Activated CD4-positive, alpha-beta memory T cell treated with anti-CD3 and anti-CD28 coated beads, Interleukin-2, amount 10 ng/mL, durations not matched to agents 7 days and 5 days (primary cell): ENCODE measurements around the gene ADAMTS9. TPM values are rescaled to one million over a fixed set of nuclear protein-coding genes. Genes with fewer than 3 reads are reported as not detected.

Experiments
- CTCF ChIA-PET: fragments of 350-600 bp; sonication (Branson Sonifier 250); formaldehyde crosslinking; loops from one replicate; lab custom pipeline; 2021; ENCODE audit warnings: antibody characterized with exemption, inconsistent platforms; lab: Charles Lee
- POLR2A ChIA-PET: fragments of 350-600 bp; sonication (Branson Sonifier 250); formaldehyde crosslinking; loops from one replicate; lab custom pipeline; 2021; ENCODE audit warnings: antibody characterized with exemption; lab: Charles Lee
- DNase-seq: peaks from one replicate; pipeline ENCODE4 v3.0.0-alpha.2; 2020
- H3K27ac Mint-ChIP-seq: one replicate; pipeline ENCODE4 v1.8.0; 2021; ENCODE audit warnings: mild to moderate bottlenecking, mixed read lengths
- H3K27me3 Mint-ChIP-seq: one replicate; pipeline ENCODE4 v1.8.0; 2021; ENCODE audit warnings: mixed read lengths
- H3K36me3 Mint-ChIP-seq: one replicate; pipeline ENCODE4 v1.8.0; 2021; ENCODE audit warnings: low read depth, mixed read lengths
- H3K4me1 Mint-ChIP-seq: one replicate; pipeline ENCODE4 v1.8.0; 2021; ENCODE audit warnings: mixed read lengths
- H3K4me3 Mint-ChIP-seq: one replicate; pipeline ENCODE4 v1.8.0; 2021; ENCODE audit warnings: mild to moderate bottlenecking, mixed read lengths
- H3K9me3 Mint-ChIP-seq: one replicate; pipeline ENCODE4 v1.8.0; 2021; ENCODE audit warnings: mixed read lengths
- total RNA-seq, 2 experiments: library from RNA; stranded (reverse); gene quantifications; one replicate each; pipeline ENCODE4 v1.2.3, GENCODE V29; 2021

Gene ADAMTS9
- total RNA-seq, 2 experiments from 2014 or later = not detected

DNA sequence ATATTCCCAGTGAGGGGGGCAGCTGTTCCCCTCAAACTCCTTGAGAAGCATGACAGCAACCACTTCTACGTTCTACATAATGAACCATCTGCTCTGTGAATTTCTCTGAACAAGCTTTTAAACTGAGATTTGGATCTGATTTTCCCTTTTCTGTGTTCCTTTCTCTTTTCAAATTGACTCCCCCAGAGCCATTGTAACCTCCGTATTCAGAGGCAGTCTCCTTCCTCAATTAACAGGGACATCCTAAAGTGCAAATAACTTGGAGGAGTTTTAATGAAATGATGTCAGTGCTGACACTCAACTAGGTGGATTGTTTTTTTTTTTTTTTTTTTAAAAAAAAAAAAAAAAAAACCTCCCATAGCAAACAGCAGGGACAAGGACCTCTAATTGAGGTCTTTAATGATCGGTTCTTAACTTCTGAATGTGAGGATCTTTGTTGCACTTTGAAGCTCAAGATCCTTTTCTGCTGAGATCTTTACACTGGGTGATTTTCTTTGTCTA lies 48.8 kb downstream of the ADAMTS9 start:
- no peaks in the 10 kb centered on the region for H3K9me3 Mint-ChIP-seq
- H3K4me1 Mint-ChIP-seq = no peaks in the 10 kb centered on the region
- ChIA-PET CTCF (no interaction called here), POLR2A (no interaction called here)
- H3K4me3 Mint-ChIP-seq = no peak overlapping the region
- no peaks in the 10 kb centered on the region for H3K27me3 Mint-ChIP-seq
- no peak overlapping the region for H3K27ac Mint-ChIP-seq
- H3K36me3 Mint-ChIP-seq = no peaks in the 10 kb centered on the region
- no peak for DNase-seq

DNA sequence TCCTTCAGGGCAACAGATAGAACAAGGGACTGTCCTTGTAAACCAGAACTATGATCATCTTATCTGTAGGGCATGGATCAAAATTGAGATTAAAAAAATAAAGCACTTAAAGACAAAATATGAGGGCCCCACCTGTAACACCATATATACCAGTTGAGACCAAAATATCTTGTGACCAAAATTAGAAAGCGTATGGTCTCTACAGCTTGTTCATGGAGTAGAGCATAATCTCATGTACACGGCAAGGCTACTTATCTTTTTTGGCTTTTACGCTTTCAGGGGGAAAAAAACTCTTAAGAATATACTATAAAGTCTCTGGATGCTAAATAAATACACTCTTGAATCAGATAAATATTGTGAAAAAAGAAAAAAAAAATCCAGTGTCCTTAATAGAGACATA lies 49.3 kb downstream of the ADAMTS9 start:
- POLR2A ChIA-PET = no interaction called here
- CTCF ChIA-PET = no interaction called here
- no peak overlapping the region for H3K4me3 Mint-ChIP-seq
- no peak overlapping the region for H3K27ac Mint-ChIP-seq
- H3K4me1 Mint-ChIP-seq = no peaks in the 10 kb centered on the region
- no peak for DNase-seq
- H3K36me3 Mint-ChIP-seq = no peaks in the 10 kb centered on the region
- no peaks in the 10 kb centered on the region for H3K27me3 Mint-ChIP-seq
- no peaks in the 10 kb centered on the region for H3K9me3 Mint-ChIP-seq

DNA sequence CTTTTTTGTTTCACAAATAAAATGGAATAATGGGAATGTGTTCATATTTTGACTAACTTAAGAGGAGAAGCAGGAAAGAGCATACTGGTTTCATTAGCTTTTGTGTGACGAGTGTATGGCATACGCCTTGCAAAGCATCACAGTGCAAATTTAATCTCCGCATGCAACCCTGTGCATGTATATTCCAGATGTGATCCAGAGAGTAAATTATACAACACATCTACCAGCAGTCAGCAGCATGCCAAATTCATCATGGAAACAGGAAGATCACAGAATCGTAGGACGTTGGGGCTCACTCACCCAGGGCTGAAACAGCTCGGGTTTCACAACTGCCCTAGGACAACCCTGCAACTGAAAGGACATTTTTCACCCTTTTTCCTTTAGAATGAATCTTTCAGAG lies 53.4 kb downstream of the ADAMTS9 start:
- CTCF ChIA-PET = no interaction called here
- Mint-ChIP-seq H3K27me3 (no peaks in the 10 kb centered on the region), H3K4me1 (no peaks in the 10 kb centered on the region), H3K36me3 (no peaks in the 10 kb centered on the region), H3K27ac (no peak overlapping the region), H3K4me3 (no peak overlapping the region), H3K9me3 (peaks cover 2% of the 10 kb centered on the region)
- POLR2A ChIA-PET = no interaction called here
- DNase-seq = no peak

DNA sequence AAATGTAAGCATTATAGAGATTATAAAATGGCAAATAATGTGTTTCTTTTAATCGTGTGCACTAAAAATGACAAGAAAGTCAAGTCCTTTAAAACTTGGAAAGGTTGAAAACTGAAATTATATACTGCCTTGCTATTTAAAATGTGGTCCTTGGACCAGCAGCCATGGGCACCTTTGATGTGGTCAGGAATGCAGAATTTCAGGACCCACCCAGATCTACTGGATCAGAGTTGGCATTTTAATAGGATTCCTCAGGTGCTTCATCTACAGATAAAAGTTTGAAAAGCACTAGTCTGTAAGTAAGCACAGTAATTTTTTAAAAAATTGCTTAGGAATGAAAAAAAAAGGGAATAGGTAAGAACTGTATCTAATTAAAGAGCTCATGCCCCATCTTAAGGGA lies 55.8 kb downstream of the ADAMTS9 start:
- no peak for DNase-seq
- Mint-ChIP-seq H3K4me1 (no peaks in the 10 kb centered on the region), H3K9me3 (peaks cover 3% of the 10 kb centered on the region), H3K27ac (no peak overlapping the region), H3K27me3 (no peaks in the 10 kb centered on the region), H3K4me3 (no peak overlapping the region), H3K36me3 (no peaks in the 10 kb centered on the region)
- ChIA-PET CTCF (no interaction called here), POLR2A (interaction anchor here (0.6 kb wide), 1 partner anchor 19 kb away, joined by 3 read pairs; no protein-coding TSS in a partner anchor)

DNA sequence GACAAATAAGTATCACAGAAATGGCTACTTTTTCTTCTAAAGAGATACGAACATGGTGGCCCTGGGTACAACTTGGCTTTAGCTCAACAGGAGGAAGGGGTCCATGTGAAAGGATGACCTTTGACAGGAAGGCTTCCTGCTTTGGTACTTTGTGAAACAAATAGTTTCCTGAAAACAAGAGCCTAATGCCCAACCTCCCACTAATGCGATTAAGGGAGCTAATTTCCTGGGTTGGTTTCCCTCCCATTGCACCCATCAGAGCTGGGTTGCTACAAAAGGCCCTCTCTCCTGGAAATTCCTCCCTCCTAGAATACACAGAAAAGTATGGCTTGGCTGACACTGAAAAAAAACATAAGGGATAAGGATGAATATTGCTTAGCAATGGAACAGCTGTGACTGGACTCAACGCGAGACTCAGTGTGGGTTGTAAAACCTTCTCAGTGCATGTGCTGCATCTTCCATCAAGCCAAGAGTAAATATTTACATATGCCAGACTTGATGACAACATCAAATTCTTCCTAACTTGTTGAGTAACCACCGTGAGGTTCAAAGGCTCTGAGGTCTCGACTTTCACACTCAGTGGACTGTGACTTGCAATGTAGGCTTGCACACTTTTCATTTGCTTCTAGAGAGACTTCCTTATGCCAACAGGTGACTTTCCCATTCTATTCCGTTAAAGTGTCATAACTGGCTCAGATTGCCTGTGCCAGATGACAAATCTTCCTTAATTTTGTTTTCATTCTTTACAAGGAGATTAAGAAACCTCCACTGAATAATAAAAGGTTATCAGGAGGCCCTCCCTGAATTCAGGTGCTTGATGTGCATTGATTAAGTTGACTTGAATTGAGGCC lies 60.1 kb downstream of the ADAMTS9 start:
- ChIA-PET CTCF (no interaction called here), POLR2A (no interaction called here)
- no peak for DNase-seq
- no peaks in the 10 kb centered on the region for H3K4me1 Mint-ChIP-seq
- no peak overlapping the region for H3K27ac Mint-ChIP-seq
- H3K27me3 Mint-ChIP-seq = no peaks in the 10 kb centered on the region
- no peaks in the 10 kb centered on the region for H3K36me3 Mint-ChIP-seq
- peaks cover 6% of the 10 kb centered on the region for H3K9me3 Mint-ChIP-seq
- H3K4me3 Mint-ChIP-seq = no peak overlapping the region

DNA sequence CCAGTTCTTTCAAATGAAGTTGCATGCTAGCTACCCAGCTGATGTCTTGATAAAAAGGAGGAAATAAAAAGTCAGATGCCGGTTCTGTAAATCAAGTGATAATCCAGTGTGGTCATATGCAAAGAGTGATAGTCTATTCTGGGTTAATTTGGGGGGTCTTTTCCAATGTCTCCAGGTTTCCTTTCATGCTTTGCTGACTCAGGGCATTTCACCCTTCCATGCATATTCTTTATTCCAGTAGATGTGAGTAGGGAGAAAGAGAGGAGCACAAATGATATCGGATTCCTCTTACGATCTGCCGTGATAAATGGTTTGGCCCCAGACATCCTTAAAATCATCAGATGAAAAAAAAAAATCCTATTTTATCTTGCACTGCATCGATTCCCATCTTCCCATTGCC lies 60.8 kb downstream of the ADAMTS9 start:
- H3K27ac Mint-ChIP-seq = no peak overlapping the region
- CTCF ChIA-PET = no interaction called here

DNA sequence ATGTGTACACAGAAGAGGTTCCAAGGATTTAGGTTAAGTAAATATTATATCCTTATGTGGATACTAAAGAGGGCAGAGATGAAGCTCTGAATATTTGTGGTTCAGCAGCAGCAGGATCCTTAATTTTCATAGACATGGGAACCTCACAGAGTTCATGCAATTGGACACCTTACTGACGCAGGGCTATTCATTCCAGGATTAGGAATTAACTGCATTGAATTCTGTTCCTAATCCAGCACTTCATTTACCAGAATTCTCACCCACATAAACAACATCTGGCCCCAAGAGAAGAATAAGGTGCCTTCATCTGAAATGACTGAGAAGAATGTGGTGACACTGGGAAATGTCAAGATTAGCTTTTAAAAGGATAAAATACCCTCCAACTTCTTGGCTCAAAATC lies 62.4 kb downstream of the ADAMTS9 start:
- CTCF ChIA-PET = no interaction called here
- DNase-seq = no peak
- Mint-ChIP-seq H3K27me3 (no peaks in the 10 kb centered on the region), H3K4me3 (no peak overlapping the region), H3K36me3 (no peaks in the 10 kb centered on the region), H3K27ac (no peak overlapping the region), H3K9me3 (peaks cover 6% of the 10 kb centered on the region), H3K4me1 (no peaks in the 10 kb centered on the region)
- POLR2A ChIA-PET = no interaction called here

More for the DNA sequence above, 60.8 kb downstream of the ADAMTS9 start:
- no peaks in the 10 kb centered on the region for H3K4me1 Mint-ChIP-seq
- H3K9me3 Mint-ChIP-seq = peaks cover 6% of the 10 kb centered on the region
- H3K36me3 Mint-ChIP-seq = no peaks in the 10 kb centered on the region
- POLR2A ChIA-PET = no interaction called here
- no peak overlapping the region for H3K4me3 Mint-ChIP-seq
- no peaks in the 10 kb centered on the region for H3K27me3 Mint-ChIP-seq
- DNase-seq = no peak

DNA sequence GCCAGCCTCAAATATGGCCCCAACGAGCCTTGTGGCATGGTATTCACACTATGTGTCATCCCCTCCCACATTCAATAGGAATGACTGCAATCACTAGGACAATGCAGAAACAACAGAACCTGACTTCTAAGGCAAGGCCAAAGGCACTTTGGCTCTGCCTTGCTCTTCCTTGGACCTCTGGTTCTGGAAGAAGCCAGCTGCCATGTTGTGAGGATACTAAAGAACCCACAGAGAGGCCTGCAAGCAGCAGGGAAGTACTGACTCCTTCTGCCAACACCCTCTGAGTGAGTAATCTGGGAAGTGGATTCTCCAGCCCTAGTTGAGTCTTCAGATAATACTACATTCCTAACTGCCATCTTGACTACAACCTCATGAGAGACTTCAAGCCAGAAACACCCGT lies 64.7 kb downstream of the ADAMTS9 start:
- DNase-seq = no peak
- Mint-ChIP-seq H3K36me3 (no peaks in the 10 kb centered on the region), H3K27me3 (no peaks in the 10 kb centered on the region), H3K4me3 (no peak overlapping the region), H3K27ac (no peak overlapping the region), H3K9me3 (peaks cover 3% of the 10 kb centered on the region), H3K4me1 (no peaks in the 10 kb centered on the region)
- ChIA-PET POLR2A (no interaction called here), CTCF (no interaction called here)

DNA sequence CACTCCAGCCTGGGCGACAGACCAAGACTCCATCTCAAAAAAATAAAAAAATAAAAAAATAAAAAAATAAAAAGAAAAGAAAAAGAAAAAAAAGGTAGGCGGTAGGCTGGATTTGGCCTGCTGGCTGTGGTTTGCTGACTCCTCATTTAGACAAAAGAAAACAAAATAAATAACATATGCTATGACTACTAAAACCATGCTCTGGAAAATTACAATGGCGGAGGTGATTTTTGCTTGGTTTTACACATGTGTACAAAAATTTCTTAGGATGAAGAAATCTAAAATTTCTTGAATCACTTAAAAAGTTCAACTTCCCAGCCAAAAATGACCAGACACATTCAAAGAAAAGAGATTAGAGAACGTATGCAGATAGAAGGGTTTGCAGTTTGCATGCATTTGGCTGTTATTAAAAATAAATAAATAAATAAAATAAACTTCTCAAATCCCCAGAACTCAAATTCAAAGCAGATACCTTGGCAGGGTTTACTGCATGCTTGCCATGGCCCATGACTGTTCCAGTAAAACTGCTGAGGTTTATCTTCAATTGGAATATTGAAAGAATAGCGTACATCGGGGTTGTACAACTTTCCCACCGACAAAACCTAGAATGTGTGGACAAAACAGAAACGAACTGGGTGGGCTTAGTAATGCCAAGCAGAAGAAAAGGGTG lies 65.9 kb downstream of the ADAMTS9 start:
- H3K9me3 Mint-ChIP-seq = peaks cover 3% of the 10 kb centered on the region

DNA sequence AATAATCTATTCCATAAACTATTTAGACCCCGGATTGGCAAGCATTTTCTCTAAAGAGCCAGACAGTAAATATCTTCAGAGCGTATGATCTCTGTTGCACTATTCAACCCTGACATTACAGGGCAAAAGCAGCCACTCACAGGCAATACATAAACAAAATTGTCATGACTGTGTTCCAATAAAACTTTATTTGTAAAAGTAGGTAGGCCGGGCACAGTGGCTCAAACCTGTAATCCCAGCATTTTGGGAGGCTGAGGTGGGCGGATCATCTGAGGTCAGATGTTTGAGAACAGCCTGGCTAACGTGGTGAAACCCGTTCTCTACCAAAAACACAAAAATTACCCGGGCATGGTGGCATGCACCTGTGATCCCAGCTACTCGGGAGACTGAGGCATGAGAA lies 66.5 kb downstream of the ADAMTS9 start:
- Mint-ChIP-seq H3K9me3 (peaks cover 3% of the 10 kb centered on the region), H3K4me1 (no peaks in the 10 kb centered on the region), H3K36me3 (no peaks in the 10 kb centered on the region), H3K27me3 (no peaks in the 10 kb centered on the region), H3K4me3 (no peak overlapping the region), H3K27ac (no peak overlapping the region)
- DNase-seq = no peak
- ChIA-PET CTCF (no interaction called here), POLR2A (no interaction called here)

More for the DNA sequence above, 65.9 kb downstream of the ADAMTS9 start:
- Mint-ChIP-seq H3K4me1 (no peaks in the 10 kb centered on the region), H3K27me3 (no peaks in the 10 kb centered on the region), H3K27ac (no peak overlapping the region), H3K36me3 (no peaks in the 10 kb centered on the region), H3K4me3 (no peak overlapping the region)
- POLR2A ChIA-PET = no interaction called here
- CTCF ChIA-PET = no interaction called here
- no peak for DNase-seq

DNA sequence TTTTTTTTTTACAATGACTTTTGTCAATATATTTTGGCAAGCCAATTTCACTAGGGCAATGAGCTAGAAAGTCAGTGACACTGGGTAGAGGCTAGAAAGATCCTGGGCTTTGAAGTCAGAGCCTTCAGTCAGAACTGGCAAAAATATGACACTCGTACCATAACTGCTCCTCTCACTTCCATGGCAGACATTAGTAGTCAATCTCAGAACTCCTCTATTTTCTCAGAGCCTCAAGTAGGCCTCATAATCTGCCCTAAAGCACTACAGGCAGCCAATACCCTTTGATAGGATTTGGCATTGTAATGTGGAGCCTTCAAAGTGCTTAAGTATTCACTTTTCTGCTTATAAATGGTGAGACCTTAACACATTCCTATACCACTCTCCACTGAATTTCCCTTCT lies 67.8 kb downstream of the ADAMTS9 start:
- Mint-ChIP-seq H3K9me3 (peaks cover 3% of the 10 kb centered on the region), H3K27ac (no peak overlapping the region), H3K4me1 (no peaks in the 10 kb centered on the region), H3K36me3 (no peaks in the 10 kb centered on the region), H3K27me3 (no peaks in the 10 kb centered on the region), H3K4me3 (no peak overlapping the region)
- ChIA-PET CTCF (no interaction called here), POLR2A (no interaction called here)
- no peak for DNase-seq

DNA sequence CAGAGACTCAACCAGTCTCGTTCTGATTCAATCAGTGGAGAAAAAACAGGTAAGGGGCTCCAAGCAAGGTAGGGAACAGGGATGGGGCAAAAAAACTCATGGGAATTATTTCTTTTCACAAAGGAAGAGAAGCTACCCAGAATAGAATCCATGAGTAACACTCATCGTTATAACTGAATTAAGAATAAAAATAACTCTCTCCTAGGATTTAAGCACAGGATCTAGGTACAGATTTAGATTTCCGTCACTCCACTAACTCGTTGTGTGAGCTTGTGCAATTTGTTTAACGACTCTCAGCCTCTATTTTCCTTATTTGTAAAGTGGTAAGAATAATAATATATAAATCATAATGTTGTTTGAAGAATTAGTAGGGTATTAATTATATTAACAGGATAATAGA lies 68.6 kb downstream of the ADAMTS9 start:
- CTCF ChIA-PET = no interaction called here
- no peaks in the 10 kb centered on the region for H3K4me1 Mint-ChIP-seq
- POLR2A ChIA-PET = no interaction called here
- H3K36me3 Mint-ChIP-seq = no peaks in the 10 kb centered on the region
- no peak for DNase-seq
- peaks cover 3% of the 10 kb centered on the region for H3K9me3 Mint-ChIP-seq
- no peak overlapping the region for H3K4me3 Mint-ChIP-seq
- no peaks in the 10 kb centered on the region for H3K27me3 Mint-ChIP-seq
- no peak overlapping the region for H3K27ac Mint-ChIP-seq

DNA sequence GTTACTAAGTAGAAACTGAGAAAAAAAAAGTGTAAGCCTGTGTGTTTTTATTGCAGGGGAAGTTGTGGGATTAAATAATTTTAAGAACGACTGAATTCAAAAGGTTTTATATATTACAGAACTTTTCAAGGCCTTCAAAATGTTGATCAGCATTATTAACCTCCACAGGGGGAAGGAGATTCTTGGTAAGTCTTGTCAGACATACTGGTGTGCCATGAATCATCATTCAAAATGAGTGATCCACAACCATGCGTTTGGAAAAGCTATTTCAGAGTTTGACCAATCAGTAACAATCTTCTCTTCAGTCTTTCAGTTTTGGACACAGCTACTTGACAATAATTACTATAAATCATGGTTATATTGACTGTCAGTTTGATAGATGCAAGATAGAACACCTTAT lies 70.2 kb downstream of the ADAMTS9 start:
- Mint-ChIP-seq H3K4me3 (no peak overlapping the region), H3K27ac (no peak overlapping the region), H3K27me3 (no peaks in the 10 kb centered on the region), H3K36me3 (no peaks in the 10 kb centered on the region), H3K9me3 (no peaks in the 10 kb centered on the region), H3K4me1 (no peaks in the 10 kb centered on the region)
- CTCF ChIA-PET = no interaction called here
- POLR2A ChIA-PET = no interaction called here
- no peak for DNase-seq
